Measurements from ENCODE around the gene KPNA1.

Gene KPNA1

GRCh38 chr3:122464659-122465058 is 50.1 kb downstream of the KPNA1 start:
- H3K4me3 ChIP-seq (ENCODE audit: low read depth, low read length): no peak overlapping the region
- no peak for DNase-seq
- no peaks in the 10 kb centered on the region for H3K9me3 ChIP-seq
- no peaks in the 10 kb centered on the region for H3K4me1 ChIP-seq
- no peak for TF ChIP-seq CTCF (IDR thresholded peaks at IDR 0.05; ENCODE audit: low read depth, low read length)
- H3K36me3 ChIP-seq: peaks cover 40% of the 10 kb centered on the region
- H3K27me3 ChIP-seq: no peaks in the 10 kb centered on the region

- Histone ChIP-seq H3K27me3 (no peaks in the 10 kb centered on the region), H3K36me3 (peaks cover 57% of the 10 kb centered on the region), H3K9me3 (no peaks in the 10 kb centered on the region), H3K4me1 (no peaks in the 10 kb centered on the region), H3K4me3 (ENCODE audit: low read depth, low read length) (no peak overlapping the region)
- TF ChIP-seq CTCF (IDR thresholded peaks at IDR 0.05; ENCODE audit: low read depth, low read length): no peak
- no peak for DNase-seq
Measured at GRCh38 chr3:122462406-122462805, 52.3 kb downstream of the KPNA1 start.

DNA sequence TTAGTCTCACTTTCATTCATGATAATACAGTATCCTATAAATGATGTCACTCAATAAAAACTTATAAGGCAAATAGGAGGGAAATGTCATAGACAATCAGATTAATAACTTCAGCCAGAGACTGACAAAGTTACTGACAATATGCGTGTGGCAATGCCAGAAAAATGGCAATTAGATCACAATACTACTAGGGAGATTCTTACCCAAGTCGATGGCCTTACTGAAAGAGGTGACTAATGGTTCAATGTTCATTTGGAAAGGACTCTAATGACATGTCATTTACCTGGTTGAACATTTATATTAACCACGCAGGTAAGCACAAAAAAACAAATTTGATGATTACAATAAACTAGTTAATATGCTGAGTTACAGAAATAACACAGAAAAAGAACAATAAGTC is 52.9 kb downstream of the KPNA1 start:
- Histone ChIP-seq H3K4me3 (ENCODE audit: low read depth, low read length) (no peak overlapping the region), H3K36me3 (peaks cover 54% of the 10 kb centered on the region), H3K9me3 (no peaks in the 10 kb centered on the region), H3K4me1 (no peaks in the 10 kb centered on the region), H3K27me3 (no peaks in the 10 kb centered on the region)
- DNase-seq: no peak
- no peak for TF ChIP-seq CTCF (IDR thresholded peaks at IDR 0.05; ENCODE audit: low read depth, low read length)

- Histone ChIP-seq H3K27me3 (no peaks in the 10 kb centered on the region), H3K4me3 (ENCODE audit: low read depth, low read length) (no peak overlapping the region), H3K36me3 (peaks cover 37% of the 10 kb centered on the region), H3K9me3 (no peaks in the 10 kb centered on the region), H3K4me1 (no peaks in the 10 kb centered on the region)
- no peak for DNase-seq
- peak; percentile 40 for TF ChIP-seq CTCF (IDR thresholded peaks at IDR 0.05; ENCODE audit: low read depth, low read length)
Measured at GRCh38 chr3:122458992-122459391, 55.7 kb downstream of the KPNA1 start.

DNA sequence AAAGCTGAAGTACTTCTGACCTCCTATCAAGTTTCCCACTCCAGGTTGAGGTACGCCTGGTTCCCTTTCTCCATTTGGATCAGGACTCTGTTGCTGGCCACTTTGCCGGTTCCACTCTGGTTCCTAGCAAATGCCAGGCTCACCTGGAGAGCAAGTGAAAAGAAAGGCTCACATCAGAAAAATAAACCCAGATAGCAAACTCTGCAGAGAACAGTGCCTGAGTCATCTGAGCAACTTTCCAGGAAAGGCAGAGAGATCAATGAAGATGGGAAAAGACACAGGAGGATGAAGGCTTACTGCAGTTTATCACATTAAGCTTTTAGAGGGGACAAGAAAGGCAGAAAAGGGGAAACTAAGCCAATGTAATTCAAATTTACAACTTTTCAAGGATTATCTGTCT is 57.0 kb downstream of the KPNA1 start:
- no peak for TF ChIP-seq CTCF (IDR thresholded peaks at IDR 0.05; ENCODE audit: low read depth, low read length)
- H3K36me3 ChIP-seq: peaks cover 38% of the 10 kb centered on the region
- no peak for DNase-seq
- no peaks in the 10 kb centered on the region for H3K4me1 ChIP-seq
- H3K4me3 ChIP-seq (ENCODE audit: low read depth, low read length): no peak overlapping the region
- H3K27me3 ChIP-seq: no peaks in the 10 kb centered on the region
- no peaks in the 10 kb centered on the region for H3K9me3 ChIP-seq

GRCh38 chr3:122456074-122456473 is 58.7 kb downstream of the KPNA1 start:
- H3K27me3 ChIP-seq: no peaks in the 10 kb centered on the region

More at GRCh38 chr3:122456074-122456473, 58.7 kb downstream of the KPNA1 start:
- no peak for TF ChIP-seq CTCF (IDR thresholded peaks at IDR 0.05; ENCODE audit: low read depth, low read length)
- Histone ChIP-seq H3K9me3 (no peaks in the 10 kb centered on the region), H3K4me1 (no peaks in the 10 kb centered on the region), H3K4me3 (ENCODE audit: low read depth, low read length) (no peak overlapping the region), H3K36me3 (peaks cover 43% of the 10 kb centered on the region)
- no peak for DNase-seq

Data from BE2C (cell line).